BLaER1 treated with 17β-estradiol and CSF1 and Interleukin-3, amounts not matched to agents 10 nM and 100 nM (cell line): ENCODE measurements around the gene PANK4.

ENCODE experiments used
- H3K27ac ChIP-seq, 11 experiments: shearing (Covaris generic); formaldehyde crosslinking; 2 replicates each; pipeline ENCODE4 v1.8.1; 2022
- H3K27me3 ChIP-seq, 11 experiments: shearing (Covaris generic); formaldehyde crosslinking; 2 replicates each; pipeline ENCODE4 v1.8.1; 2022
- H3K36me3 ChIP-seq, 11 experiments: shearing (Covaris generic); formaldehyde crosslinking; 2 replicates each; pipeline ENCODE4 v1.8.1; 2022
- H3K4me1 ChIP-seq, 10 experiments: shearing (Covaris generic); formaldehyde crosslinking; 2 replicates each; pipeline ENCODE4 v1.8.1; 2022
- H3K4me2 ChIP-seq, 11 experiments: shearing (Covaris generic); formaldehyde crosslinking; 2 replicates each; pipeline ENCODE4 v1.8.1; 2022
- H3K4me3 ChIP-seq, 10 experiments: shearing (Covaris generic); formaldehyde crosslinking; 2 replicates each; pipeline ENCODE4 v1.8.1; 2022
- H3K9ac ChIP-seq, 11 experiments: shearing (Covaris generic); formaldehyde crosslinking; 2 replicates each; pipeline ENCODE4 v1.8.1; 2022
- H3K9me3 ChIP-seq, 11 experiments: shearing (Covaris generic); formaldehyde crosslinking; replicated peaks in 1 of 11; 2 replicates each; pipeline ENCODE4 v1.8.1; 2022
- H4K20me1 ChIP-seq, 11 experiments: shearing (Covaris generic); formaldehyde crosslinking; 2 replicates each; pipeline ENCODE4 v1.8.1; 2022
- Cebpa-rat ChIP-seq, 11 experiments: shearing (Covaris generic); IDR thresholded peaks; 2 replicates each; pipeline ENCODE4 v1.8.1; 2022

The PANK4 gene

DNA sequence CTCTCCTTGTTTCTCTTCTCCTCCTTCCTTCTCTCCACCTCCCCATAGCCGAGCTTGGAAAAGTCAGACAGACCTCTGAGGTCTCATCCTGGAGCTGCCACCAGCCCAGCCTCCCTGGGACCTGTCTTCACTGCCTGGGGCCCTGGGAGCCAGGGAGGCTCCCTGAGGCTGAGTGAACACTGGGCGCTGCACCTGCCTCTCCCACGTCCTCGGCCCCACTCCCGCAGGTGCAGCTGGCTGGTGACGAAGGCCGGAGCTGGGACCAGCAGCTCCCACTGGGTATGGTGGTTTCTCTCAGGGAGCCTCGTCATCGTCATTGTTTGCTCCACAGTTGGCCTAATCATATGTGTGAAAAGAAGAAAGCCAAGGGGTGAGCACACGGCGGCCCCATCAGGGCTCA lies 35.0 kb upstream of the PANK4 start:
- H3K27ac ChIP-seq, result peak overlapping the region in 2 of 11 experiments; percentile 11 to 36; a peak in 3 of 22 replicates
- no peaks in the 10 kb centered on the region for H3K27me3 ChIP-seq
- peaks cover 6 to 77% (median 20%) of the 10 kb centered on the region in 11 experiments; a peak in 14 of 22 replicates for H4K20me1 ChIP-seq
- H3K4me1 ChIP-seq, result peaks cover 82 to 95% (median 89%) of the 10 kb centered on the region in 10 experiments
- no peak for TF ChIP-seq Cebpa-rat (IDR thresholded peaks at IDR 0.05)
- peak overlapping the region in 5 of 11 experiments; percentile 17 to 95 (median 30); a peak in 8 of 22 replicates for H3K9ac ChIP-seq
- H3K4me3 ChIP-seq, result peak overlapping the region in 2 of 10 experiments; percentile 78 to 92; a peak in 4 of 20 replicates
- peaks cover 0 to 73% (median 0%) of the 10 kb centered on the region in 11 experiments; a peak in 6 of 22 replicates for H3K36me3 ChIP-seq
- H3K4me2 ChIP-seq, result peak overlapping the region; percentile 57 to 100 (median 91)
- H3K9me3 ChIP-seq, result no peaks in the 10 kb centered on the region

DNA sequence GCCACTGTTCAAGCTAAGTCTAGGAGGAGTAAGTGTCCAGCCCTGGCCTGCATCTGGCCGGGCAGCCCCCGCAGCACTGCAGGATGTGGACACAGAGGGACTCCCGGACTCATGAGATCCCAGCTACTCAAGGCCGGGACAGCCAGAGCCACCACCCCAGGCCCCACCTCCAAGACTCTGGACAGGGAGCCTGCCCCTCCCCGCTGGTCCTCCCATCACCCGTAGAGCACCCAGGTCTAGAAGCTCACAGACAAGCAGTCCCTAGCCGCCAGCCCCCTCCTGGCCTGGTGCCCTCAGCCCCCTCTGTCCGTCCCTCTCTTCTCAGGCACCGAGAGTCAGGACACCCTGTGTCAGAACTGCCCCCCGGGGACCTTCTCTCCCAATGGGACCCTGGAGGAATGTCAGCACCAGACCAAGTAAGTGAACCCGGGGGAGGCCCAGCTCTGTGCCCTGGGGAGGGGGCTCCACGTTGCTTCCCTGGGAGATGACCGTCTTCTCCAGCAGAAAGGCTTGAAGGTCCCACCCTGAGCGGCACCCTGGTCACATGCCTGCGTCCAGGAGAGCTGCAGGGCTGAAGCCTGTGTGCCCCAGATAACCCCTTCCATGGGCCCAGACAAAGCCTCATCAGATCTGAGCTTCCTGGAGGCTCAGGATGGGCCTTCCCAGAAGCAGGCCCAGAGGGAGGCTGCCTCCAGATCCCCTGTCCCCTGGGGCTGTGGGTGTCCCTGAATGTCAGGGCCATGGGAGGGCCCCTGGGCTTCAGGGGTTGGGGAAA lies 34.1 kb upstream of the PANK4 start:
- Histone ChIP-seq H3K27ac (peak overlapping the region in 2 of 11 experiments; percentile 36 to 44; a peak in 3 of 22 replicates), H3K9ac (peak overlapping the region in 4 of 11 experiments; percentile 11 to 95 (median 65); a peak in 7 of 22 replicates), H3K4me2 (peak overlapping the region; percentile 57 to 100 (median 91)), H4K20me1 (peaks cover 9 to 77% (median 28%) of the 10 kb centered on the region in 11 experiments; a peak in 16 of 22 replicates), H3K9me3 (no peaks in the 10 kb centered on the region), H3K4me1 (peaks cover 82 to 91% (median 88%) of the 10 kb centered on the region in 10 experiments), H3K27me3 (no peaks in the 10 kb centered on the region), H3K4me3 (peak overlapping the region in 3 of 10 experiments; percentile 24 to 92 (median 78); a peak in 4 of 20 replicates), H3K36me3 (peaks cover 0 to 73% (median 0%) of the 10 kb centered on the region in 11 experiments; a peak in 6 of 22 replicates)
- TF ChIP-seq Cebpa-rat (IDR thresholded peaks at IDR 0.05), result no peak

DNA sequence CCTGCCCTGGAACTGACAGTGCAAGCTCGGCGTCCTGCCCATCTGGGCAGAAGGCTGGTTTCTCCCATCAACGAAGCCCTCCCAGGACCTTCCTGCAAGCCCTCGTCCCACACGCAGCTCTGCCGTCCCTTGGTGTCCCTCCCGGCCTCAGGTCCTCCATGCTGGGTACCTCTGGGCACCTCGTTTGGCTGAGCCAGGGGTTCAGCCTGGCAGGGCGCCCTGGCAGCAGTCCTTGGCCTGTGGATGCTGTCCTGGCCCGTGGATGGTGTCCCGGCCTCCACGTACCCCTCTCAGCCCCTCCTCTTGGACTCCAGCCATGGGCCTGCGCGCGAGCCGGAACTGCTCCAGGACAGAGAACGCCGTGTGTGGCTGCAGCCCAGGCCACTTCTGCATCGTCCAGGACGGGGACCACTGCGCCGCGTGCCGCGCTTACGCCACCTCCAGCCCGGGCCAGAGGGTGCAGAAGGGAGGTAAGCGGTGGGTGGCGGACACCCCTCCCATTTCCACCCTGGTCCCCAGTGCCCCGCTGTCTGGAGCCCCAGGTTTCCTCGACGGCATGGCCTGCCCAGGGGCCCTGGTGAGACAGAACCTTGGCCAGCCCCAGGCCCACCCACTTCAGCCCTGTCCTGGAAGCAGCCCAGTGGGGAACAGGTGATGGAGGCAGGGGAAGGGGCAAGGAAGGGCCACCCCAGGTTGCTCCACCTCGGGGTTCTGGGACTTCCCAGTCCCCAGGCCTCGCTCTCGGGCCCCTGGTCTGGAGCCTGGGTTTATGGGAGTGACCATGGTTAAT lies 33.3 kb upstream of the PANK4 start:
- Histone ChIP-seq H3K4me2 (peak overlapping the region in 6 of 11 experiments; percentile 11 to 100 (median 86); a peak in 7 of 22 replicates), H3K4me1 (peaks cover 82 to 91% (median 88%) of the 10 kb centered on the region in 10 experiments), H3K9ac (peak overlapping the region in 2 of 11 experiments; percentile 91 to 95; a peak in 4 of 22 replicates), H3K9me3 (no peaks in the 10 kb centered on the region), H3K4me3 (peak overlapping the region in 2 of 10 experiments; percentile 78 to 92; a peak in 4 of 20 replicates), H3K27ac (no peak overlapping the region), H3K27me3 (no peaks in the 10 kb centered on the region), H3K36me3 (peaks cover 0 to 73% (median 0%) of the 10 kb centered on the region in 11 experiments; a peak in 6 of 22 replicates), H4K20me1 (peaks cover 12 to 76% (median 34%) of the 10 kb centered on the region in 11 experiments; a peak in 17 of 22 replicates)
- TF ChIP-seq Cebpa-rat (IDR thresholded peaks at IDR 0.05), result no peak

DNA sequence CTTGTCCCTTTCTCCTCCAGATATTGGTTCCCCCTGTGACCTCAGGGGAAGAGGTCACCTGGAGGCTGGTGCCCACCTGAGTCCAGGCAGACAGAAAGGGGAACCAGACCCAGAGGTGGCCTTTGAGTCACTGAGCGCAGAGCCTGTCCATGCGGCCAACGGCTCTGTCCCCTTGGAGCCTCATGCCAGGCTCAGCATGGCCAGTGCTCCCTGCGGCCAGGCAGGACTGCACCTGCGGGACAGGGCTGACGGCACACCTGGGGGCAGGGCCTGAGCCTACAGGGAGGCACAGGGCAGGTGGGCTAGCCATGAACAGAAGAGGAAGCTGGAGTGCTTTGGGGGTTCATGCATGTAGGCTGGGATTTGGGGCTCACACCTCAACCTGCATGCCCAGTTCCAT lies 32.5 kb upstream of the PANK4 start:
- no peak for TF ChIP-seq Cebpa-rat (IDR thresholded peaks at IDR 0.05)
- Histone ChIP-seq H3K36me3 (peaks cover 0 to 66% (median 0%) of the 10 kb centered on the region in 11 experiments; a peak in 6 of 22 replicates), H3K9ac (peak overlapping the region in 2 of 11 experiments; percentile 91 to 95; a peak in 4 of 22 replicates), H3K9me3 (no peaks in the 10 kb centered on the region), H3K4me2 (peak overlapping the region in 9 of 11 experiments; percentile 8 to 100 (median 99); a peak in 12 of 22 replicates), H3K27me3 (no peaks in the 10 kb centered on the region), H3K27ac (no peak overlapping the region; a peak in 1 of 22 replicates), H3K4me3 (peak overlapping the region in 2 of 10 experiments; percentile 78 to 92; a peak in 4 of 20 replicates), H3K4me1 (peaks cover 82 to 91% (median 88%) of the 10 kb centered on the region in 10 experiments), H4K20me1 (peaks cover 12 to 75% (median 34%) of the 10 kb centered on the region in 11 experiments; a peak in 17 of 22 replicates)

DNA sequence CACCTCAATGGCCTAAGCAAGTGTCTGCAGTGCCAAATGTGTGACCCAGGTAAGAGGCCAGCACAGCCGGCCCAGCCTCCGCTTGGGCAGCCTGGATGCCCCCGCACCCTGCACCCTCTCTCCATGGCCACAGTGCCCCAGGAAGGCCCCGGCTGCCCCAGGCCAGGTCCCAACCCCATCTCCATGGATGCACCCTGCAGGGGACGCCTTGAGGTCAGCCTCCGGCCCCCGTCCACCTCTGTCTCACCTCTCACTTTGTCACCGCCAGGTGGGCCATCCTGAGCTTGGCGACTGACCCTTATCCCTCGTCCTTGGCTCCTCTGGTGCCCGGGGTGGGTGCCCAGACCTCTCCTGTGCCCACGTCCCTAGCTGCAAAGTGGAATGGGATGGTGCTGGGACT lies 32.0 kb upstream of the PANK4 start:
- H3K9ac ChIP-seq, result peak overlapping the region in 2 of 11 experiments; percentile 91 to 95; a peak in 6 of 22 replicates
- H3K27ac ChIP-seq, result peak overlapping the region in 1 of 11 experiments; percentile 94; a peak in 1 of 22 replicates
- H3K4me2 ChIP-seq, result peak overlapping the region; percentile 94 to 100 (median 99); a peak in 17 of 22 replicates
- H4K20me1 ChIP-seq, result peaks cover 12 to 70% (median 34%) of the 10 kb centered on the region in 11 experiments; a peak in 17 of 22 replicates
- peaks cover 0 to 62% (median 0%) of the 10 kb centered on the region in 11 experiments; a peak in 6 of 22 replicates for H3K36me3 ChIP-seq
- peak overlapping the region in 3 of 10 experiments; percentile 78 to 92 (median 82); a peak in 5 of 20 replicates for H3K4me3 ChIP-seq
- TF ChIP-seq Cebpa-rat (IDR thresholded peaks at IDR 0.05), result no peak
- no peaks in the 10 kb centered on the region for H3K9me3 ChIP-seq
- H3K4me1 ChIP-seq, result peaks cover 80 to 88% (median 86%) of the 10 kb centered on the region in 10 experiments
- H3K27me3 ChIP-seq, result no peaks in the 10 kb centered on the region

DNA sequence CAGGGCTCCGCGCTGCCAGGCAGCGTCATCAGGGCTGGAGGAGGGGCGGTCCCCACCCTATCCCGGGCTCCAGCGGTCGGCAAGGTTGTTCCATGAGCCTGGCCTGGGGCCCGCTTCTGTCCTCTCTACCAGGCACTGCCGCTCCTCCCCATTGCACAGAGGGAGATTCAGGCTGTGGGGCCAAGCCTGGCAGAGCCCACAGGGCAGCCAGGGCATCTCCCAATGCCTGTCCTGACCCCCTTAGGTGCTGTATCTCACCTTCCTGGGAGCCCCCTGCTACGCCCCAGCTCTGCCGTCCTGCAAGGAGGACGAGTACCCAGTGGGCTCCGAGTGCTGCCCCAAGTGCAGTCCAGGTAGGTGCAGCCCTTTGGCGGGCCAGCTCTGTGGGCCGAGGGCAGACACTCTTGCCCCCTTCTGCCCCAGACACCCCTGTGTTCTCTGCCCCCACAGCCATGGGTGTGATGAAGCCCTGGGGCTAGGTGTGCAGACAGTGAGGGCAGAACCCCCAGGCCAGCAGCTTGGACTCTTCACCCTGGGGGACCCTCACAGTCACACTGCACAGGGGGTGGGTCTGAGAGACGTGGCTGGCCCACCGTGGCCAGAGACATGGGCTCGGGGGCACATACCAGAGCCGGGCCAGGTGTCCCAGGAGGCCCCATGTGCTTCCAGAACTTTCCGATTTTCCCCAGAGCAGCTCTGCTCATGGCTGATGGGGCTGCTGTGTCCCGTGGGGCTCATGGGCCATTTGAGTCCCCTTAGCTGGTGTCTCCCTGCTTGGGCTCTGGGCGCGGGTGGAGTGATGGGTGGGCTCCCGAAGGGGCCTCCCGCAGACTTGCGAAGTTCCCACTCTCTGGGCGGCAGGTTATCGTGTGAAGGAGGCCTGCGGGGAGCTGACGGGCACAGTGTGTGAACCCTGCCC lies 31.3 kb upstream of the PANK4 start:
- H3K9ac ChIP-seq, result peak overlapping the region; percentile 80 to 95 (median 85); a peak in 21 of 22 replicates
- peak overlapping the region; percentile 94 to 100 (median 99) for H3K4me2 ChIP-seq
- no peaks in the 10 kb centered on the region for H3K27me3 ChIP-seq
- peak overlapping the region; percentile 58 to 92 (median 68); a peak in 17 of 20 replicates for H3K4me3 ChIP-seq
- peaks cover 0 to 55% (median 0%) of the 10 kb centered on the region in 11 experiments; a peak in 6 of 22 replicates for H3K36me3 ChIP-seq
- H3K4me1 ChIP-seq, result peaks cover 73 to 82% (median 79%) of the 10 kb centered on the region in 10 experiments
- peak overlapping the region in 9 of 11 experiments; percentile 82 to 96 (median 92); a peak in 16 of 22 replicates for H3K27ac ChIP-seq
- no peaks in the 10 kb centered on the region for H3K9me3 ChIP-seq
- H4K20me1 ChIP-seq, result peaks cover 12 to 64% (median 34%) of the 10 kb centered on the region in 11 experiments; a peak in 17 of 22 replicates
- TF ChIP-seq Cebpa-rat (IDR thresholded peaks at IDR 0.05), result no peak

DNA sequence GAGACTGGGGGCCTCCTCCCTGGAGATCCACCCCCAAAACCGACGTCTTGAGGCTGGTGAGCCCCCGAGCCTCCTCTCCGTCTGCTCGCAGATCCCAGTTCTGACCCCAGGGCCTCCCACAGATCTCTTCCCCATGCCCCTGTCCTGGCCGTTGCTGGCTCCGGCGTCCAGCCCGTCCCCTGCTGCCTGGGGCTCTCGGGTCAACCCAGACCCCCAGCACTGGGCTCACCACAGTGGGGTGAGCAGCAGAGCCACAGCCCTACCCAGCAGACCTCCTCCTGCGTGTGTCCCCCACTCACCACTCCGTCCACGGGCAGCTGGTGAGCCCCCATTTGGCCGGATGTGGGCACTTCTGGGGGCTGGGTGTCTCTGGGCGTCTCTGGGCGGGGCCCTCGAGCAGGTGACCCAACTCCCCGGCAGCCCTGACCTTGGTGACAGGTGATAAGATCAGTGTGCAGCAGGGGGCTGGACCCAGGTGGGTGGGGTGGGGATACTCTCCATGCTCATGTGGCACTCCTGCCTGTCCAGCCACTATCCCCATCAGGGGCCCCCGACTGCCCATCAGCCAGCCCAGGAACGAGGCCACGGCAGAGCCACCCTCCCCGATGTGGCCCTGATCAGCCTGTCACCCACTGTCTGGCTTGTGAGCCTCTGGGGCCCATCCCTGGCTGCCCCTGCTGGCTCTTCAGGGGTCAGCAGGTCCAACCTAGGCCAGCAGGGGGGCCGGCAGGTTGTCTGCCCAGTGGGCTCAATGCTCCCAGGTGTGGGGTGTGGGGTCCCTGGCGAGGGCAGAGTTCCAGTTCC lies 30.5 kb upstream of the PANK4 start:
- Histone ChIP-seq H3K4me2 (peak overlapping the region; percentile 94 to 100 (median 99)), H3K9me3 (no peaks in the 10 kb centered on the region), H3K4me1 (peaks cover 71 to 82% (median 77%) of the 10 kb centered on the region in 10 experiments), H4K20me1 (peaks cover 7 to 56% (median 27%) of the 10 kb centered on the region in 11 experiments; a peak in 17 of 22 replicates), H3K27ac (peak overlapping the region; percentile 77 to 96 (median 91)), H3K36me3 (peaks cover 0 to 46% (median 0%) of the 10 kb centered on the region in 11 experiments; a peak in 6 of 22 replicates), H3K4me3 (peak overlapping the region; percentile 58 to 92 (median 68)), H3K9ac (peak overlapping the region; percentile 80 to 95 (median 85)), H3K27me3 (no peaks in the 10 kb centered on the region)
- TF ChIP-seq Cebpa-rat (IDR thresholded peaks at IDR 0.05), result no peak
